Activated gamma-delta T cell treated with Interleukin-2 at 50 U/mL for 16 hours (primary cell): ENCODE results near the gene MBD5.

Source experiments
- DNase-seq: peaks from one replicate; pipeline ENCODE4 v3.0.0-alpha.2; 2020

The MBD5 gene

DNA sequence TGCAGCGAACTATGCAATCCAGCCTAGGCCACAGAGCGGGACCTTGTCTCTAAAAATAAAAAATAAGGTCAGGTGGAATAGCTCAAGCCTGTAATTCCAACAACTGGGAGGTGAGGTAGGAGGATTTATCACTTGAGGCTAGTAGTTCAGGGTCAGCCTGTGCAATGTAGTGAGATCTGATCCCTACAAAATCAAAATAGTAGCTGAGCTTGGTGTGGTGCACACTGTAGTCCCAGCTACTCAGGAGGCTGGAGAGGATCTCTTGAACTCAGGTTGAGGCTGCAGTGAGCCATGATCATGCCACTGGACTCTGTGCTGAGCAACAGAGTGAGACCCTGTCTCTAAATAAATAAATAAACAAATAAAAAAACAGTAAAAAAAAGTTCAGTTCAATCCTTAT, 5.7 kb downstream of the MBD5 start:
- DNase-seq: no peak

DNA sequence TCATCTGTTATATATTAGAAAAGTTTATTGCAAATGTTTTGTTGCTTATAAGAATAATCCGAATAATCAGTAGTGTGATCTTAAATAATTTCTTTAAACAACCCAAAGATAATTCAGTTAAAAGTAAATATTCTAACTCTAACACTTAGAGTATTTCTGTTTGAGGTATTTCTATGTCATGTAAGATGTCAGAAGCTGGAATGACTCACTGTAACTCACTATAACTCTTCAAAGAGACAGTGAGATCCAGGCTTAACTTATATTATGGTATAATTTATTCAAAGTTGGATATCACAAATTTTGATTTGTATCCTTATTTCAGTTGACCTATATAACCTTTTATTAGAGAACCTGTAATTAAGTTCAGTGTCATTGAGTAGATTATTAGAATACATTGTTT, 6.9 kb downstream of the MBD5 start:
- no peak for DNase-seq

DNA sequence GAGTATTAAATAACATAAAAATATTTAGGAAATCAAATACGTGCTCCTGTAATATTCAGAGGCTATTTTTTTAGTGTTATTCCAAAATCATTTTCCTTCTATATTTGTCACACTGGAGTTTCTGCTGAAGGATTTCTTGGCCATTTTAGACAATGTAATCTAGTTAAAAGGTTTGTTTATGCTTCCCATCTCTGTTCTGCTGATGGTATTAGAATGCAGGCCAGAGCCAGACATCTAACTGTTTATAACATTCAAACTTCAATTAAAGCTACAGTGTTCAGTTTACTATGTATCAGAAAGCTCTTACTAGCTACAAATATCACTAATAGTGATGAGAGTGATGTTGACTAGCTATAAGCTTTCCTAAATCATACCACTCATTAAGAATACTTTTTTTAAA, 7.9 kb downstream of the MBD5 start:
- DNase-seq: no peak

DNA sequence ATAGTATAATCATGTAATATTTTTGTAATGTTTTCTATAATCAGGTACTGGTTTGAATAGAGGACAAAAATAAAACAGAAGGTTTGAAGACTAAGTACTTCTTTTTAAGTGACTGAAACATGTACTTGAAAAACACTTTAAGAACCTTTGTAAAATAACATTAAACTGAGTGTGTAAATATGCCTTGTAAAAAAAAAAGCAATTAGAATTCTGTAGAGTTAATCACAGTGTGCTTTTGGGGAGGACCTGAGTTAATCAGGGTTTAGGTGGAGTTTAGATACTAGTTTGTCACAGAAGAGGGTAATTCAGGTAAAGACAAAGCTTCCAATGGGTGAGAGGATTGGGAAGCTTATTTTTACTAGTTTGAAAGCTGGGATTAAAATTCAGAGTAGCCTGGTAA, 10.3 kb downstream of the MBD5 start:
- DNase-seq: no peak

DNA sequence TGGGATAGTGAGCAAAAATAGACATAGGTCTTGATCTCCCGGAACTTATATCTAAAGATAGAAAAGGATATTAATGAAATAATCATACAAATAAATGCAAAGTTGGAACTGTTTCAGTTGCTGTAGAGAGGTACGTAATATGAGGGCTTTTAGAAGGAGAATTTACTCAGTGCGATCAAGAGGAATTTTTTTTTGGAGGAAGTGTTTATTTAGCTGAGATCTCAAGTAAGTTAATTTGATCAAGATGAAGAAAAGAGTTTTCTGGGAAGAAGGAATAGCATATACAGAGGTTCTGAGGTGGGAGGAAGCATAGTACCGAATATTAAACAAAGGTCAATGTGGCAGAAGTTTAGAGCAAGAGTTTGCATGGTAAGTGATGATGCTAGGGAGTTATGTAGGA, 11.3 kb downstream of the MBD5 start:
- no peak for DNase-seq

DNA sequence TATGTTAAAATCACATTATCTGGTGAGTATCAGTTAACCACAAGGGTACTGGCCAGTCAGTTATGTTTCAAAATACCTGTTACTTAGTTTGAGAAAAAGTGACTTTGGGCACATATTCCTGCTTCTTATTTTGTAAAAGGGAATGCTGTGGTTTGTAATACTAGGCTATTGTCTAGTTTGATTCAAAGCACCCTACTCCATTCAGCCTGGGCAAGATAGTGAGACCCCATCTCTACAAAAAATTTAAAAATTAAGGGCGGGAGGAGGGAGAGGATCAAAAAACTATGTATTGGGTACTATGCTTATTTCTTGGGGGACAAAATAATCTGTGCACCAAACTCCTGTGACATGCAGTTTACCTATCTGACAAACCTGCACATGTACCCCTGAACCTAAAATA, 18.9 kb downstream of the MBD5 start:
- DNase-seq: no peak

DNA sequence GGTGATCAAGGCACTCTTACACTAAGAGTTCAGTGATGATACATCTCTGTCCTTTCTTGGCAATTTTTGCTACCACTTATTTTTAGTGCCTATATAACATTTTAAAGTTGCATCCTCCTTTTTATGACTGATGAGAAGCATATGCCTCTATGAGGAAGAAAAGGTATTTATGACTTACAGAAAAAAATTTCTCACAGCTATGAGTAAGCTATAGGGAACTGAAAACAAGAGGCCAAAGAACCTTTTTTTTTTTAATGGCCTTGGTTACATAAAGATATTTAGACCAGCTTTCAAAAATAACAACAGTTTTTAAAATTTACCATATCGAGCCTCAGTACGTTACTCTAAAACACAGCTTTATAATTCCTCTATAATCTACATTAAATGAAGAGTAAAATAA, 21.3 kb downstream of the MBD5 start:
- no peak for DNase-seq

DNA sequence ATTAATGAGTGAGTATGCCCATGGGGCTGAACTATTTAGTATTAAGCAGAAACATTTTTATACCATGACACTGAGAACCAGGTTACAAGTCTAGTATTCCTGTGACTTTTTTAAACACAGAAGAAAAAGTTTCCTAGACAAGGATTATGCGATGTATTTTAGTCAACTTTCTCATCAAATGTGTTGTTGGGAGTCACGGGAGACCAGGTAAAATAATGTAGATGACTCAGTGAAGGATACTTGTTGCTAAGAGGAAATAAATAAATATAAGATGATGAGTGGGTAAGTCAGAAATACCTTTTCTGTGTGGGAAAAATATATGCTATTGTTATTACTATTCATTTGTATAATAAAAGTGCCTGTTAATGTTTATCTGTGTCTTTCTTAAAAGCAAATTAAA, 23.4 kb downstream of the MBD5 start:
- no peak for DNase-seq

DNA sequence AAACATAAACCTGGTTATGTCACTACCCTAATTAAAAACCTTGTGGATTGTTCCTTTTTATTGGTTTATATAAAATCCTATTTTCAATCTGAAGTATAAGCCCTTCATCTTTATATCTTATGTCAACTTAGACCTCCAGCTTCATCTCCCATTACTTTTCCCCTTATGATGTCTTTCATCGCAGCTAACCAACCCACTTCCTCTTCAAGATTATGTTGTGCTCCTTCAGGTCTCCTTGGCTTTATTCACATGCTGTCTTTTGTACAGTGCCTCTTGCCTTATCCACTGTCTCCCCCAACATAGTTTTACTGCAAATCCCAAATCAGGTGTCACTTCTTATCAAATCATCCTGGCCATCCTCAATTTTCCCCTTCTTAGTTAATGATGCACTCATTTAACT, 25.9 kb downstream of the MBD5 start:
- DNase-seq: no peak

DNA sequence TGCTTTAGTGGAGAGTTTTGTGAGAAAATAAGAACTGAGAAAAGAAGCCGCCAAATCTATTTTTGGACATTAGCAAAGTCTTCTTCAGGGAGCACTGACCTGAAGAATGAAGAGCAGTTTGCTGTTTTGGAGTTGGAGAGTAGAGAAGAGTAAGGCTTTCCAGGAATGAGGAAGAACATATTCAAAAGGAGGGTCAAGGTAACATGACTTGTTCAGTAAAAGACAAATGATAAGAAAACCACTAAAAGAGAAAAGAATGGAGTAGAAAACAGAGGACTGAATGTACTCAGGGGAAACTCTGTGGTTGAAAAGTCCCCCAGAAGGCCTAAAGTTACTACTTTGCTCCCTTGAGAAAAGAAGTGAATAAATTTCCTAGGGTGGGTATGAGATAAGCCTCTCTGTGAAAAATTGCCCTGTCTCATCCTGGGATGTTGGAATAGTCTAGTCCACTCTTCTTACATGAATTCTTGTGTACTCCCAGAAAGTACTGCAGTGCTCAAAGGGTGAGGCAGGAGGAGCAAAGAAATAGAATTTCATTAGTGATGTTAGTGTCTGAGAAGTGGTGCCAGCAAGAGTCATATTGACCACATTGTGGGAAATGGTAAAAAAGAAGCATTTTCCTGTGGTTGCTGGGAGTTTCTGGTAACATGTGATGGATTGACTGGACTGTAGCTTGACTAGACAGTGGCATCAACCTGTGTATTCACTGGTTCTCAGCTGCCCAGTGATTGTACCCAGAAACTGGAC, 27.8 kb downstream of the MBD5 start:
- DNase-seq: no peak

DNA sequence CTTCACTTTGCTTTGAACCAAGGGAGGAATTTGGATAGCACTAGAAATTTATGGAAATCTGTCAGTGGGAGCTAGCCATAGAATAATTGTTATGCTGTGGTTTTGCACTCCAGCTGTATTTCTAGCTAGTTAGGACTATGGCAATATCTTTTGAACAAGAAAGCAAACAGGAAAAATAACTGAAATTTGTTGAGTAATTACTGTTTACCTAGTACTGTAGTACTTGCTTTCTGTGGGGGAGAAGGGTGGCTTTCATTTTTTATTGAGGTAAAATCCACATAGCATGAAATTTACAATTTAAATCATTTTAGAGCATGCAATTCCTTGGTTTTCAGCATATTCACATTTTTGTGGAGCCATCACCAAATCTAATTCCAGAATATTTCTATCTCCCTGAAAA, 28.4 kb downstream of the MBD5 start:
- no peak for DNase-seq

DNA sequence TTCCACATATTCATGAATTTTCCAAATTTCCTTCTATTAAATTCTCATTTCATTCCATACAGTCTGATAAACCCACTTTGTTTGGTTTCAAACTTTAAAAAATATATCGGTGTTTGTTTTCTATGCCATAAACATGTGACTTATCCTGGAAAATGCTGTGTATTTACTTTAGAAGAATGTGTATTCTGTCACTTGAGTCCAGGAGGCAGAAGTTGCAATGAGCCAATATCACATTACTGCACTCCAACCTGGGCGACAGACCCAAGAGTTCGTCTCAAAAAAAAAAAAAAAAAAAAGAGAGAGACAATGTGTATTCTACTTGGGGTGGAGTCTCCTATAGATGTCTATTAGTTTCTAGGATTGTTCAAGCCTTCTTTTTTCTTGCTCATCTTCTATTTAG, 31.8 kb downstream of the MBD5 start:
- no peak for DNase-seq

DNA sequence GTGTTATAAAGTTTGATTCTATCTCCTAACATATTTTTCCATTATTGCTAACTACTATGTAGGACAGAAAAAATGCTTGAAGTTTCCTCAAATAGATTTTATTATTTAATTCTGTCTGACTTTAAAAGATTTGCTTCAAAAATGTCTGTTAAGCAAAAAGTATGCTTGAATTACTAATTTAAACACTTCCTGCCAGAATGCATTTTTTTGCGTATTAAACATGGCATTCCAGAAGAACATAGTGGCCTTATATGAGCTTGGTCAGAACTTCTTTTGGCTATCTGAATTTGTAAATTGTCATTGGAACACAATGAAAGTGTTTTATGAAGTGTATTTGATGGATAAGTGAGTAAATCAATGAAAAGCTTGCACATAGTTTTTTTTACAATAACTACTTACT, 37.8 kb downstream of the MBD5 start:
- no peak for DNase-seq

DNA sequence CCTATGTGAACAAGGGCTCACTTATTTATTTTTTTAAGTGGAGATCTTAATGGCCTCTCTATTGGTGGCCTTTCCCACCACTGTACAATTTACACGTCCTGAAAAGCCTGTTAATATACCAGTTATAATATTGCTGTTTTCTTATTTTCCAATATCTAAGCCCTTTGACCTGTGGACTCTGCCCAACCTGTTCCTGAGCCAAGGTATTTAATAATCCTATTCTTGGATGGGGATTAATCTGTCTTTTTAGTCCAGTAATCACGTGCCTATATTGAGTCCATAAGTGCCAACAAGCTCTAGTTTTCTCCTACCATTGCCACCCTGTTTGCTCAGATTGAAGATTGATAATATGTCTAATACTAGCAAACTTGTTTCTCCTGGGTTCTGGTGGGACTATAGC, 42.7 kb downstream of the MBD5 start:
- DNase-seq: no peak

DNA sequence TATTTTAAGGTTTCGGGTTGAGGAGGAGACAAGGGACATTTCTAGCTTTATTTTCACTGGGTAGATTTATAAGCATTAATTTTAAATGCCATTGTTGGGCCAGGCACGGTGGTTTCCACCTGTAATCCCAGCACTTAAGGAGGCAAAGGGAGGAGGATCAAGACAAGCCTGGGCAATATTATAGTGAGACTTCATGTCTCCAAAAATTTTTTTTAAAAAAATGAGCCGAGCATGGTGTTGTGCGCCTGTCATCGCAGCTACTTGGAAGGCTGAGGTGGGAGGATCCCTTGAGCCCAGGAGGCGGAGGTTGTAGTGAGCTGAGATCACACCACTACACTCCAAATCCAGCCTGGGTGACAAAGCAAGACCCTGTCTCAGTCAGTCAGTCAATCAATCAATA, 45.0 kb downstream of the MBD5 start:
- no peak for DNase-seq

DNA sequence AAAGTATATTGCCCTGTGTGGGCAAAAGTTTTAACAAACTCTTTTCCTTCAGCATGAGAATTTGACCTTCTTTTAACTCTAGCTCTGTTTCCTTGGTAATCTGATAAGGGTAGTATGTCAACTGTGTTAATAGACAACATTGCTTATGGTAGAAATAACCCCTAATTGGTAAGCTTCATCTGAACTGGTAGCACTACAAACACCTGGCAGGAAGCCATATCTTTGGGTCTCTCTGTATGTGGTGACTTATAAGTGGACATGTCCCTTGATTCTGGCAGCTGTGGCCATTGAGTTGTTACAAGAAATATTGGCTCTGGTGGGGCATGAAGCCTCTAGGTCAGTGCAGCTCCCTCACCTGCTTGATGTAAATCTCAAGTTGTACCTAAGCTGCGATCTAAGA, 46.9 kb downstream of the MBD5 start:
- DNase-seq: no peak

DNA sequence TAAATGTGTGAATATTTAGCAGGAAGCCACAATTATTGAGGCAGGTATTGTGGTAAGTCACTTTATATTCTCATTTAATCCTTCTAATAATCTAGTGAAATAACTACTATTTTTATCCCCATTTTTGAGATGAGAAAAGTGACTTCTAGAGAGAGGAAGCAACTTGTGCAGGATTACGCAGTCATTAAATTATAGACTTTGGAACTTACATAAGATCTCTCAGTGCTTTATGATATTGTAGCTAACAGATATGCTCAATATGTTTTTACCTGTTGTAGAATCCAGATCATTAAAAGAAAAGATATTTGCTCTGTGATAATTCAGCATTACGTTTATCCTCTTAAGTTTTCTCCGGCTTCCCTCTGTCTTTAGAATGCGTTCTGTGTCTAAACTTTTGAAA, 50.5 kb downstream of the MBD5 start:
- DNase-seq: no peak

DNA sequence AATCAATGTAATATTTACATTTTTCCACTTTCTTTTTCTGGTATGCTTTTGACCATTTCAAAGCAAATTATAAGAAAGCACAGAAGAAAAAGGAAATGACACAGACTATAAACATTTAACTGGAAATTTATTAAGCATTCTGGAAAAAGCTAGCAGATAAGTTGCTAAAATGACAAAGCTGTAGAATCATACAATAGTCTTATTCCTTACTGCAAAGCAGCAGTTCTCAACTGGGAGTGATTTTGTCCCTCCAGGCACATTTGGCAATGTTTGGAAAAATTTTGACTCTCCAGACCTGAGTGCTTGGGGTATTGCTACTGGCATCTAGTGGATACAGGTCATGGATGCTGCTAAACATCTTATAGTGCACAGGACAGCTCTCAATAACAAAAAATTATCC, 75.1 kb downstream of the MBD5 start:
- no peak for DNase-seq

DNA sequence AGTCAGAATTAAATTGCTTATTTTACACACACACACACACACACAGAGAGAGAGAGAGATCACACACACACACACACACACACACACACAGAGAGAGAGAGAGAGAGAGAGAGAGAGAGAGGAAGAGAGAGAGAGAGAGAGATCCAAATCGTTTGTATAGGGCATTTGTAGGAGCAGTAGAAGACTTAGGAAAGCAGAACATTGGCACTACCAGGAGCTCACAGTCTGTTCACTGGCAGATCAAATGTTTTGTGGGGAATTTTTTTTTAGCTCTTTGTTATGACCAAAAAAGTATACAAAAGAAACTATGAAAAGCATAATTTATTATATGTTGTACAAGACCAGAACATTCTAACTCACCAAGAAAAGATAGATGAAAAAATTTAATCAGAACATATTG, 81.8 kb downstream of the MBD5 start:
- DNase-seq: no peak

DNA sequence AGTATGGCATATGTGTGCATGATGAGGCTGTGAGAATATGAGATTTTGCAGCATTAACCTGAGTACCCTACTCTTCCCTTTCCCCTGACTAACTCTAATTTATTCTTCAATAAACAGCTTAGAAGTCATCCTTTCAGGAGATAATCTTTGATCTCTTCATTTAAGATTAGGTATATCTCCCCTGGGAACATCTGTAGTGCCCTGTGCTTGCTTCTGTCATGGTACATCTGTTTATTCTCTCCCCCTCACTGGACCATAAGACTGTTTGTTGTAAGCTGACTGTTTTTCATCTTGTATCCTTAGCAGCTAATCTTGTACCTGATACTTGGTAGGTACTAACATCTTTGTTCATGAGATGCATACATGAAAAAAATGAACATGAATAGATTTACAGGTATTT, 83.1 kb downstream of the MBD5 start:
- no peak for DNase-seq

DNA sequence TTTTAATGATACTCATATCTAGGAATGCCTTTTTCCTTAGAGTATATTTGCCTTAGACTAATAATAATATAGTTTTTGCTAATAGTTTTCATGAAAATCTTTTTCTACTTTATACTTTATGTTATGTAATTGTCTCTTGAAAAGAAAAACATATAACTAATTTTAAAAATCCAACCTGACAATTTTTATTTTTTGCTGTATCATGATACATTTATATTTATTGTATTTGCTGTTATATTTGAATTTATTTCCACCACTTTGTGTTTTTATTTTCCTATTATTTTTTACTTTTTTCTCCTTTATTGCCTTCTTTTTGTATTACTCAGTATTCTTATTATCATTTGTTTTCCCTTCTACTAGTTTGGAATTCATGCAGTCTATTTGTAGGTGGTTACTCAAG, 85.4 kb downstream of the MBD5 start:
- no peak for DNase-seq

DNA sequence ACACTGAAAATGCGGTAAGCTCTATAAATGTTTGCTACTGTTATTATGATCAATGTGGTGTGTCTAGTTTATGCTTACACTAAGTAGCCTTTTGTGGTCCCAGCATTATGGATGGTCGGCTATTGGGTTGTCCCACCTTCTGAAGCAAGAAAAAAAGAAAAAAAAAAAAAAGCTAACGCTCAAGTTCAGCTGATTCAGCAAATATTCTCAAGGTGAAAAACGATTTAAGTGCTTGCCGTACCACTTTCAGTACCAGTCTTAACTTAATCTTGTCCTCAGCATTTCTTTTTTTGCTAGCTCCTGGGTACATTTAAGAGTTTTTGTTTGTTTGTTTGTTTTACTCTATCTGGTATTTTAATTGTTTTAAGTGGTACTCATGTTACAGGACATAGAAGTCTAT, 87.5 kb downstream of the MBD5 start:
- DNase-seq: no peak

DNA sequence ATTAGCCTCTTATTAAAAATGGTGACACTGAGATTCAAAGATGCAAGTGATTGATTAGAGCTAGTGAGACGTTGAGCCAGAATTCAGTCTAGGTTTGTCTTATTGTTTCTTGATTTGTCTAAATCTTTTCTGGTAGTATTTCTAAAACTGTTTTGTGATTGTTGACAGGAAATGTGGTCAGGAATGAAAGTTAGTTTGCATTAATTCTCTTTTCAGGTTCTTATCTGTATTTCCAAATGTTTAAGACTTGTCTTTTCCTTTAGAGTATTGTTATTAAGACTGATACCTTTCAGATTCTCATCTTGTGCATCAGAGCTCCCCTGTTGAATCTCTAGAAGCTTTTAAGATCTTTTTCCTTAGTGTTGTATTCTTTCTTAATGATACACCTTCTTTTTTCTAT, 89.3 kb downstream of the MBD5 start:
- DNase-seq: no peak

DNA sequence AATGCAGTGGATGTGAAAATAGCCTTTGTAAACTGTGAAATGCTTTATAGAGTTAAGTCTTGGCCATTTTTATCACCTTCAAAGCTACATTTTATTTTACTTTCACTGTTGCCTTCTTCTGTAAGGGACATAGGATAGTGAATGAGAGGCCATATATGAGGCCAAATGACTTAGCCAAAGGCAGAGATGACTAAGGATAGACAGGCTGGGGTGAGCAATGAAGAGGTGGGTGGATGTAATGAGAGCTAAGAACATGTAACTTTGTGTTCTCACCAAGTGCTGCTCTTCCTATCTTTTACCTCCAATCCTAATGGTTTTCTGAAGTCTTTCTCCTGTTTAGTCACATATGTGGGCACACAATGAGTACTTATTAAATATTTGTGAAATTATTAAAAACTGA, 101.9 kb downstream of the MBD5 start:
- DNase-seq: no peak

DNA sequence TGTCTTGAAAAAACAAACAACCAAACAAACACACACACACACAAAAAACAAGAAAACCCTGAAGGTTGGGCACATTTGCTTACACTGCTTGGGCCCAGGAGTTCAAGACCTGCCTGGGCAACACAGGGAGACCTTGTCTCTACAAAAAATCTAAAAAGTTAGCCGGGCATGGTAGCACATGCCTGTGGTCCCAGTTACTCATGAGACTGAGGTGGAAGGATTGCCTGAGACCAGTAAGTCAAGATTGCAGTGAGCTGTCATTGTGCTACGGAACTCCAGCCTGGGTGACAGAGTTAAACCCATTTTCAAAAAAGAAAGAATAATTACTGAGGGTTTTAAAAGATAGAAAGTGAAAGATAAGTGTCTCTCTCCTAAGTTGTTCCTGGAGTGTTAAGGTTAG, 103.4 kb downstream of the MBD5 start:
- no peak for DNase-seq

DNA sequence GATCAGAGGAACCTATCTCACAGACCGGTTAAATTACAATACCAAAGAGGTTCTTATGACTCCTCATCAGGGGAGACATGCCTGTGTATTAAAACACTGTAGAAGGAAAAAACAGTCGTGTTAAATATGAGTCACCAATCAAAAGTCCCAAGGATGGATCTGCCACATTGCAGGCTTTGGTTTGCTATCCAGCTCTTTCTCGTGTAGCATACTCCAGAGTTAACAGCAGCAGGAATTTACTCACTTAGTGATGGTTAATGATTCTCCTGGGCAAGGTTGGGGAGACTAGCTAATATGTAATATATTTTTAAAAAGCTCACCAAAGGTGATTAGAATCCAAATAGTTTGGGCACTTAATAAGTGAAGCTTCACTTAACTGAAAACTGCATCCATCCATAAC, 109.7 kb downstream of the MBD5 start:
- DNase-seq: no peak
